Activated T-cell treated with anti-CD3 and anti-CD28 coated beads, Interleukin-2, amount 50 U/mL, for 72 hours (primary cell): ENCODE measurements around the gene USP15. TPM values are rescaled to one million over a fixed set of nuclear protein-coding genes. Genes with fewer than 3 reads are reported as not detected.
A peak's percentile ranks its signal among the peaks of the same experiment; 100 is the strongest.

Experiments used
- ATAC-seq, 2 donors: fragments of 150-1000 bp; cut with Tn5 transposase; replicated peaks in 1 of 2; 2 replicates each; pipeline ENCODE4 v1.10.0; 2021; ENCODE audit warnings: moderate library complexity in 2 of 2, mild to moderate bottlenecking in 1 of 2
- DNase-seq, 2 donors: peaks; one replicate each; pipeline ENCODE4 v3.0.0; 2021 to 2022; ENCODE audit warnings: mixed read lengths in 1 of 2
- H3K27ac Mint-ChIP-seq: one replicate; pipeline ENCODE4 v1.8.0; 2022; ENCODE audit warnings: mild to moderate bottlenecking, moderate library complexity, mixed read lengths
- H3K27me3 Mint-ChIP-seq: one replicate; pipeline ENCODE4 v1.8.0; 2022; ENCODE audit warnings: low read depth, mixed read lengths
- H3K36me3 Mint-ChIP-seq, 2 donors: one replicate each; pipeline ENCODE4 v1.8.0; 2022; ENCODE audit warnings: mixed read lengths in 2 of 2, mild to moderate bottlenecking in 1 of 2; ENCODE audit not compliant: insufficient read depth in 2 of 2
- H3K4me1 Mint-ChIP-seq: one replicate; pipeline ENCODE4 v1.8.0; 2022; ENCODE audit warnings: low read depth, mixed read lengths
- H3K4me3 Mint-ChIP-seq, 2 donors: one replicate each; pipeline ENCODE4 v1.8.0; 2022; ENCODE audit warnings: mild to moderate bottlenecking in 2 of 2, mixed read lengths in 2 of 2, moderate library complexity in 2 of 2
- H3K9me3 Mint-ChIP-seq, 2 donors: one replicate each; pipeline ENCODE4 v1.8.0; 2022; ENCODE audit warnings: mixed read lengths in 2 of 2
- total RNA-seq, 2 donors: library from RNA; stranded (reverse); gene quantifications; one replicate each; pipeline ENCODE4 v1.2.3, GENCODE V29; 2022

USP15 gene
- total RNA-seq, 2 donors from 2014 or later = 94.0 to 97.7 TPM

GRCh38 chr12:62272936-62273552, 12.8 kb downstream of the USP15 start:
- H3K9me3 Mint-ChIP-seq = no peaks in the 10 kb centered on the region
- peaks cover 86% of the 10 kb centered on the region for H3K4me1 Mint-ChIP-seq
- peak overlapping the region; percentile 64 for H3K27ac Mint-ChIP-seq
- DNase-seq = no peak
- H3K4me3 Mint-ChIP-seq = peak overlapping the region in 1 of 2 donors; percentile 1
- ATAC-seq = no peak
- no peaks in the 10 kb centered on the region for H3K36me3 Mint-ChIP-seq
- no peaks in the 10 kb centered on the region for H3K27me3 Mint-ChIP-seq

- H3K4me1 Mint-ChIP-seq = peaks cover 80% of the 10 kb centered on the region
- H3K36me3 Mint-ChIP-seq = peaks cover 0 to under 1% of the 10 kb centered on the region in 2 donors
- no peak for ATAC-seq
- H3K27ac Mint-ChIP-seq = peak overlapping the region; percentile 46
- DNase-seq = no peak
- H3K27me3 Mint-ChIP-seq = no peaks in the 10 kb centered on the region
- H3K9me3 Mint-ChIP-seq = no peaks in the 10 kb centered on the region
- H3K4me3 Mint-ChIP-seq = peak overlapping the region in 1 of 2 donors; percentile 19
These were observed 13.6 kb downstream of the USP15 start for GRCh38 chr12:62273724-62274380.

GRCh38 chr12:62278022-62278421, 17.8 kb downstream of the USP15 start:
- peaks cover 4 to 7% of the 10 kb centered on the region in 2 donors for H3K9me3 Mint-ChIP-seq
- peaks cover 8 to 10% of the 10 kb centered on the region in 2 donors for H3K36me3 Mint-ChIP-seq
- H3K27me3 Mint-ChIP-seq = no peaks in the 10 kb centered on the region
- no peak overlapping the region for H3K4me3 Mint-ChIP-seq
- ATAC-seq = no peak
- DNase-seq = no peak
- H3K27ac Mint-ChIP-seq = no peak overlapping the region
- H3K4me1 Mint-ChIP-seq = peaks cover 82% of the 10 kb centered on the region

GRCh38 chr12:62279058-62279457, 18.9 kb downstream of the USP15 start:
- H3K36me3 Mint-ChIP-seq = peaks cover 8 to 10% of the 10 kb centered on the region in 2 donors
- ATAC-seq = peak; percentile 56 to 68
- H3K4me3 Mint-ChIP-seq = no peak overlapping the region
- H3K27me3 Mint-ChIP-seq = no peaks in the 10 kb centered on the region
- peaks cover 81% of the 10 kb centered on the region for H3K4me1 Mint-ChIP-seq
- no peak for DNase-seq
- peaks cover 4 to 7% of the 10 kb centered on the region in 2 donors for H3K9me3 Mint-ChIP-seq
- no peak overlapping the region for H3K27ac Mint-ChIP-seq

- ATAC-seq = no peak
- H3K4me3 Mint-ChIP-seq = peak overlapping the region in 1 of 2 donors; percentile 16
- H3K36me3 Mint-ChIP-seq = peaks cover 8 to 10% of the 10 kb centered on the region in 2 donors
- peaks cover 72% of the 10 kb centered on the region for H3K4me1 Mint-ChIP-seq
- no peak for DNase-seq
- no peaks in the 10 kb centered on the region for H3K27me3 Mint-ChIP-seq
- peak overlapping the region; percentile 73 for H3K27ac Mint-ChIP-seq
- peaks cover 4 to 7% of the 10 kb centered on the region in 2 donors for H3K9me3 Mint-ChIP-seq
These were observed 19.8 kb downstream of the USP15 start for GRCh38 chr12:62279961-62280360.

- ATAC-seq (peak; percentile 56 to 71), DNase-seq (no peak)
- Mint-ChIP-seq H3K9me3 (peaks cover 7 to 11% of the 10 kb centered on the region in 2 donors), H3K4me3 (peak overlapping the region in 1 of 2 donors; percentile 50), H3K36me3 (peaks cover 13 to 23% of the 10 kb centered on the region in 2 donors), H3K4me1 (peaks cover 74% of the 10 kb centered on the region), H3K27ac (peak overlapping the region; percentile 85), H3K27me3 (no peaks in the 10 kb centered on the region)
These were observed 22.0 kb downstream of the USP15 start for GRCh38 chr12:62282057-62282774.

- DNase-seq (no peak), ATAC-seq (peak in 1 of 2 donors; percentile 38)
- Mint-ChIP-seq H3K4me3 (no peak overlapping the region), H3K4me1 (peaks cover 87% of the 10 kb centered on the region), H3K27ac (no peak overlapping the region), H3K27me3 (no peaks in the 10 kb centered on the region), H3K36me3 (peaks cover 16 to 32% of the 10 kb centered on the region in 2 donors), H3K9me3 (peaks cover 6% of the 10 kb centered on the region in 2 donors)
These were observed 24.5 kb downstream of the USP15 start for GRCh38 chr12:62284749-62285148.

- Mint-ChIP-seq H3K27me3 (no peaks in the 10 kb centered on the region), H3K4me1 (peaks cover 87% of the 10 kb centered on the region), H3K27ac (peak overlapping the region; percentile 72), H3K9me3 (peaks cover 5 to 6% of the 10 kb centered on the region in 2 donors), H3K36me3 (peaks cover 15 to 31% of the 10 kb centered on the region in 2 donors), H3K4me3 (no peak overlapping the region)
- DNase-seq (no peak), ATAC-seq (no peak)
These were observed 25.1 kb downstream of the USP15 start for GRCh38 chr12:62285284-62285683.

GRCh38 chr12:62288328-62288727, 28.1 kb downstream of the USP15 start:
- H3K27me3 Mint-ChIP-seq = no peaks in the 10 kb centered on the region
- DNase-seq (no peak), ATAC-seq (no peak)
- H3K36me3 Mint-ChIP-seq = peaks cover 22 to 36% of the 10 kb centered on the region in 2 donors
- H3K9me3 Mint-ChIP-seq = peaks cover 3 to 5% of the 10 kb centered on the region in 2 donors
- peak overlapping the region; percentile 76 for H3K27ac Mint-ChIP-seq
- H3K4me3 Mint-ChIP-seq = peak overlapping the region in 1 of 2 donors; percentile 47
- H3K4me1 Mint-ChIP-seq = peaks cover 84% of the 10 kb centered on the region

GRCh38 chr12:62290846-62291245, 30.6 kb downstream of the USP15 start:
- peaks cover 1% of the 10 kb centered on the region in 2 donors for H3K9me3 Mint-ChIP-seq
- H3K4me3 Mint-ChIP-seq = peak overlapping the region; percentile 2 to 64
- DNase-seq (no peak), ATAC-seq (no peak)
- H3K36me3 Mint-ChIP-seq = peaks cover 28 to 40% of the 10 kb centered on the region in 2 donors
- peak overlapping the region; percentile 87 for H3K27ac Mint-ChIP-seq
- H3K4me1 Mint-ChIP-seq = peaks cover 82% of the 10 kb centered on the region
- no peaks in the 10 kb centered on the region for H3K27me3 Mint-ChIP-seq

- H3K9me3 Mint-ChIP-seq = peaks cover 1% of the 10 kb centered on the region in 2 donors
- DNase-seq = peak; percentile 19 to 43
- H3K36me3 Mint-ChIP-seq = peaks cover 29 to 45% of the 10 kb centered on the region in 2 donors
- H3K27ac Mint-ChIP-seq = peak overlapping the region; percentile 76
- peaks cover 82% of the 10 kb centered on the region for H3K4me1 Mint-ChIP-seq
- no peaks in the 10 kb centered on the region for H3K27me3 Mint-ChIP-seq
- ATAC-seq = peak; percentile 87 to 90
- H3K4me3 Mint-ChIP-seq = peak overlapping the region; percentile 13 to 55
These were observed 31.9 kb downstream of the USP15 start for GRCh38 chr12:62291864-62292760.

- Mint-ChIP-seq H3K27ac (peak overlapping the region; percentile 71), H3K36me3 (peaks cover 32 to 47% of the 10 kb centered on the region in 2 donors), H3K4me3 (no peak overlapping the region), H3K9me3 (peaks cover 1% of the 10 kb centered on the region in 2 donors), H3K4me1 (peaks cover 77% of the 10 kb centered on the region), H3K27me3 (no peaks in the 10 kb centered on the region)
- DNase-seq (no peak), ATAC-seq (no peak)
These were observed 32.6 kb downstream of the USP15 start for GRCh38 chr12:62292761-62293344.
